HUES6 (cell line): ENCODE data around the gene COQ8B.
"Not testable (repeated sequence)": the region's sequence is repeated elsewhere in the genome, so short reads cannot be mapped to it uniquely, and the experiment has no call there.

Source experiments
- H3K27ac ChIP-seq: 2 replicates; pipeline ENCODE4 v1.7.0; 2013; ENCODE audit warnings: low read depth, mild to moderate bottlenecking, low read length, inconsistent platforms
- H3K27me3 ChIP-seq: 2 replicates; pipeline ENCODE4 v1.6.1; 2013; ENCODE audit warnings: low read length; ENCODE audit not compliant: control insufficient read depth, insufficient read depth
- H3K36me3 ChIP-seq: 2 replicates; pipeline ENCODE4 v1.6.1; 2013; ENCODE audit warnings: low read length; ENCODE audit not compliant: control insufficient read depth, insufficient read depth
- H3K4me1 ChIP-seq: 2 replicates; pipeline ENCODE4 v1.6.1; 2013; ENCODE audit warnings: low read length; ENCODE audit not compliant: control insufficient read depth, insufficient read depth
- H3K4me3 ChIP-seq: 2 replicates; pipeline ENCODE4 v1.5.1; 2013; ENCODE audit warnings: low read depth, low read length
- H3K9ac ChIP-seq: one replicate; pipeline ENCODE4 v1.6.1; 2013; ENCODE audit warnings: mild to moderate bottlenecking, low read length
- H3K9me3 ChIP-seq: 2 replicates; pipeline ENCODE4 v1.6.1; 2013; ENCODE audit warnings: low read depth, low read length; ENCODE audit not compliant: control insufficient read depth, insufficient read depth

Gene COQ8B

DNA sequence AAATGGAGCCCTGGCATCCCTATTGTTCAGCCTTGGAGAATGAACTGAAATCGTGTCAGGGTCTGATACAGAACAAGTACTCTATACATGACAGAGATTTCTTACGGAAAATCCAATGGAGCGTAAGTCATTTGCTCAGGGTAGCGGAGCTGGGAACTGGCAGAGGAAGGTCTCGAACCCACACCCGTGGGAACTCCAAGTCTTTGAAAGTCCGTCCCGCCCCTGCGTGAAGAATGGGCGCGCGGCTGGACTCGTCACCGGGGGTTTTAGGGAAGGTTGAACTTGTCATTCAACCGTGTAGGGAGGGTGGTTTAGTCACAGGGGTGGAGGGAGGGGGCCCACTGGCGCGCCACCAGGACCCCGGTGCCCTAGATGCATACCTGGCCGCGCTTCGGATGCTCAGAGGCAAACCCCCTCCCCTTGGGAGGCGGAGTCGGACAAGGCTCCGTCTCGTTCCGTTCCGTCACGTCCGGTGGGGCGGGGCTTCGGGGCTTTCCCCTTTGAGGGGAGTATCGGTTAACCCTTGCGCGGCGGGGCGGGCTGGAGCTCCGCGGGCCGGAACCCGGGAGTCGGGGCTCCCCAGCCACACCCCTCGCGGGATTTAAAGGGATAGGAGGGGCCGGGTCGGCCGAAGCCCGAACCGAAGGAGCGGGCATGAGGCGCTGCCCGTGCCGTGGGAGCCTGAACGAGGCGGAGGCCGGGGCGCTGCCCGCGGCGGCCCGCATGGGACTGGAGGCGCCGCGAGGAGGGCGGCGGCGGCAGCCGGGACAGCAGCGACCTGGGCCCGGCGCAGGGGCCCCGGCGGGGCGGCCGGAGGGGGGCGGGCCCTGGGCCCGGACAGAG lies at the start of gene COQ8B, which contains the start of gene ITPKC:
Gene COQ8B (minus strand): TSS at position 405 of the 843 bp plus-strand sequence. CDS start 2,254 bp downstream, outside the sequence.
Gene ITPKC (plus strand): TSS at position 631 of the 843 bp plus-strand sequence. CDS start 24 bp downstream, at position 655.
- no peaks in the 10 kb centered on the region for H3K9me3 ChIP-seq
- H3K4me3 ChIP-seq, result peak within 1 kb of the TSS; percentile 89
- H3K27me3 ChIP-seq, result no peaks in the 10 kb centered on the region
- peaks cover 17% of the 10 kb centered on the region for H3K4me1 ChIP-seq
- peak within 1 kb of the TSS; percentile 84; the same call in 1 of the 2 replicates for H3K27ac ChIP-seq
- H3K36me3 ChIP-seq, result peaks cover 20% of the 10 kb centered on the region
- H3K9ac ChIP-seq, result peak within 1 kb of the TSS; percentile 87

DNA sequence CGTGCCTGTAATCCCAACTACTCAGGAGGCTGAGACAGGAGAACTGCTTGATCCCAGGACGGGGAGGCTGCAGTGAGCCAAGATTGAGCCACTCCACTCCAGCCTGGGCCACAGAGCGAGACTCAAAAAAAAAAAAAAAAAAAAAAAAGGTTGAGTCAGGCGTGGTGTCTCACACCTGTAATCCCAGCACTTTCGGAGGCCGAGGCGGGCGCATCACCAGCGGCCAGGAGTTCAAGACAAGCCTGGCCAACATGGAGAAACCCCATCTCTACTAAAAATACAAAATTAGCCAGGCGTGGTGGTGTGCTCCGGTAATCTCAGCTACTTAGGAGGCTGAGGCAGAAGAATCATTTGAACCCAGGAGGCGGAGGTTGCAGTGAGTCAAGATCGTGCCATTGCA lies 49.7 kb upstream of the COQ8B start:
- not testable (repeated sequence) for H3K9me3 ChIP-seq, H3K27me3 ChIP-seq, H3K4me3 ChIP-seq, H3K9ac ChIP-seq, H3K4me1 ChIP-seq, H3K27ac ChIP-seq
- peaks cover 49% of the 10 kb centered on the region for H3K36me3 ChIP-seq

GRCh38 chr19:40763963-40764362 lies 47.3 kb upstream of the COQ8B start:
- Histone ChIP-seq H3K4me1 (no peaks in the 10 kb centered on the region), H3K9ac (no peak overlapping the region), H3K9me3 (no peaks in the 10 kb centered on the region), H3K36me3 (peaks cover 73% of the 10 kb centered on the region), H3K4me3 (no peak overlapping the region), H3K27ac (no peak overlapping the region), H3K27me3 (no peaks in the 10 kb centered on the region)

- H3K36me3 ChIP-seq, result peaks cover 77% of the 10 kb centered on the region
- H3K27ac ChIP-seq, result no peak overlapping the region
Measured at GRCh38 chr19:40763526-40763925, 46.8 kb upstream of the COQ8B start.

DNA sequence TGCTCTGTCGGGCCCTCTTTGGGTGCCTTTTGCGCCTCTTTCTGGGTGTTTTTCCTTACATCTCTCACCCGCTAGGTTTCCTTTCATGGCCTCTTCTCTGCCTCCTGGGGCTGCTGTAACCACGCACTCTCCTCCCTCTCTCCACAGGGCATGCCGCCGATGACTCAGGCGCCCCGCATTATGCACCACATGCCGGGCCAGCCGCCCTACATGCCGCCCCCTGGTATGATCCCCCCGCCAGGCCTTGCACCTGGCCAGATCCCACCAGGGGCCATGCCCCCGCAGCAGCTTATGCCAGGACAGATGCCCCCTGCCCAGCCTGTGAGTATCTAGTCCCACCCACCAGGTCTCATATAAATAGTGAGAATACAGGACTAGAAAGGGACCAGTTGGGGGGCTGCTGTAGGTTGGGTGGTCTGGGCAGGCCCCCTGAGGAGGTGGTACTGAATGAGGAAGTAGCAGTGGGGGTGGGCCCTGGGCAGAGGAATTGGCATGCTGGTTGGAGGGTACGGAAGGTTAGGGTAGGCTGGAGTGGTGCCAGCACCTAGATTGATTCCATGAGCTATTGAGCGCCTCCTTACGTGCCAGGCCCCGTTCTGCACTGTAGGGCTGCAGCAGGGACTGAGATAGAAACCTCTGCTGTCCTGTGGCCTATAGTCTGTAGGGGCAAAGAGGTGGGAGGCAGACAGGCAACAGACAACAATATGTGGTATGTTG lies 46.2 kb upstream of the COQ8B start:
- H3K9ac ChIP-seq, result no peak overlapping the region
- no peaks in the 10 kb centered on the region for H3K27me3 ChIP-seq
- no peaks in the 10 kb centered on the region for H3K4me1 ChIP-seq
- H3K36me3 ChIP-seq, result peaks cover 83% of the 10 kb centered on the region
- H3K27ac ChIP-seq, result no peak overlapping the region
- no peaks in the 10 kb centered on the region for H3K9me3 ChIP-seq
- no peak overlapping the region for H3K4me3 ChIP-seq

More at GRCh38 chr19:40763526-40763925, 46.8 kb upstream of the COQ8B start:
- no peaks in the 10 kb centered on the region for H3K9me3 ChIP-seq
- H3K27me3 ChIP-seq, result no peaks in the 10 kb centered on the region
- no peak overlapping the region for H3K4me3 ChIP-seq
- H3K9ac ChIP-seq, result no peak overlapping the region
- no peaks in the 10 kb centered on the region for H3K4me1 ChIP-seq

DNA sequence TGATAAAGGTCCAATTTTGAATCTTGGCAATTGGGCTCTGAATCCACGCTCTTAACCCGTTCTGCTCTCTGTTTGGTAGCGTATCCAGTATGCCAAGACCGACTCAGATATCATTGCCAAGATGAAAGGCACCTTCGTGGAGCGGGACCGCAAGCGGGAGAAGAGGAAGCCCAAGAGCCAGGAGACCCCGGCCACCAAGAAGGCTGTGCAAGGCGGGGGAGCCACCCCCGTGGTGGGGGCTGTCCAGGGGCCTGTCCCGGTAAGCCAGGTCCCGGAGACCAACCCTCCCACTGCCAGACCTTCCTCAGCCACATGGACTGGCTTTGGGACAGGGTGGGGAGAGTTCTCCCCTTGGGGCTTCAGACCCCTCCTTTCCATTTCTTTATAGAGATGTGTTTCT lies 42.7 kb upstream of the COQ8B start:
- Histone ChIP-seq H3K4me1 (peaks cover 4% of the 10 kb centered on the region; the same call in 1 of the 2 replicates), H3K4me3 (no peak overlapping the region), H3K36me3 (peaks cover 96% of the 10 kb centered on the region), H3K9me3 (no peaks in the 10 kb centered on the region), H3K27me3 (no peaks in the 10 kb centered on the region), H3K27ac (no peak overlapping the region), H3K9ac (no peak overlapping the region)

- Histone ChIP-seq H3K4me1 (peaks cover 8% of the 10 kb centered on the region; the same call in 1 of the 2 replicates), H3K9ac (no peak overlapping the region), H3K9me3 (no peaks in the 10 kb centered on the region), H3K27me3 (no peaks in the 10 kb centered on the region), H3K27ac (no peak overlapping the region), H3K36me3 (peaks cover 92% of the 10 kb centered on the region), H3K4me3 (no peak overlapping the region)
Measured at GRCh38 chr19:40758491-40758890, 41.8 kb upstream of the COQ8B start.

DNA sequence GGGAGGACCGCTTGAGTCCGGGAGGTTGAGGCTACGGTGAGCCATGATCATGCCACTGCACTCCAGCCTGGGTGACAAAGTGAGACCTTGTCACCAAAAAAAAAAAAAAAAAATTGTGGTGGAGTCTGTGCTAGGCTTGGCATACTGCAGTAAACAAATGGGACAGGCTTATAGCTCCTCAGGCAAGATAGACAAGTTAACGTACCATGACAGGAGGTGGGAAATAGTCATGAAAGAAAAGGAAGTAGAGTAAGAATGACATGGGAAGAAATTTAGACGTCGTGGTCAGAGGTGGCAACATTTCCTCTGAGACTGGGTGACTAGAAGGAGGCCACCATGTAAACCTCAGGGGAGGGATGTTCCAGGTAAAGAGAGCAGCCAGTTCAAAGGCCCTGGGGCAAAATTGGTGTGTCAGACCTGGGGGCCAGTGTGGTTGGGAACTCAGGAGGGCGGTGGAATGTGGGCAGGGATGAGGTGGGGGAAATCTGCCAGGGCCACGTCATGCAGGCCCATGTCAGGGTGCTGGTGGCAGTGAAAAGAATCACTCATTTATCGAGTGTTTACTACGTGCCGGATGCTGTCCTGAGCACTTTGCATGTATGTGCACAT lies 39.9 kb upstream of the COQ8B start:
- Histone ChIP-seq H3K36me3 (peaks cover 82% of the 10 kb centered on the region), H3K4me3 (no peak overlapping the region), H3K4me1 (peaks cover 12% of the 10 kb centered on the region; the same call in 1 of the 2 replicates), H3K9ac (no peak overlapping the region), H3K27ac (no peak overlapping the region), H3K9me3 (no peaks in the 10 kb centered on the region), H3K27me3 (no peaks in the 10 kb centered on the region)

DNA sequence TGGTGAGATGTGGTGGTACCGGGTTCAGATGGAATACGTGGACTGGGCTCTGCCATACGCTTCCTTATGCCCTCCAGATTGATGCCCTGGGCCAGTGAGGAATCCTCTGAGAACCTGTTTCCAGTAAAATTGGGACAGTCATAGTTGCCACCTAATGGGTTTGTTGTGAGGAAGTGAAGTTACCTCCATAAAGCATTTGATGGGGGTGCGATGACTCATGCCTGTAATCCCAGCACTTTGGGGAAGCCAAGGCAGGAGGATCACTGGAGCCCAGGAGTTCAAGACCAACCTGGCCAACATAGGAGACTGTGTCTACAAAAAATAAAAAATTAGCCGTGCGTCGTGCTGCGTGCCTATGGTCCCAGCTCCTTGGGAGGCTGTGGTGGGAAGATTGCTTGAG lies 39.1 kb upstream of the COQ8B start:
- H3K9ac ChIP-seq, result no peak overlapping the region
- no peak overlapping the region for H3K4me3 ChIP-seq
- H3K4me1 ChIP-seq, result peaks cover 12% of the 10 kb centered on the region; the same call in 1 of the 2 replicates
- no peaks in the 10 kb centered on the region for H3K9me3 ChIP-seq
- H3K27me3 ChIP-seq, result no peaks in the 10 kb centered on the region
- H3K36me3 ChIP-seq, result peaks cover 77% of the 10 kb centered on the region
- H3K27ac ChIP-seq, result no peak overlapping the region

DNA sequence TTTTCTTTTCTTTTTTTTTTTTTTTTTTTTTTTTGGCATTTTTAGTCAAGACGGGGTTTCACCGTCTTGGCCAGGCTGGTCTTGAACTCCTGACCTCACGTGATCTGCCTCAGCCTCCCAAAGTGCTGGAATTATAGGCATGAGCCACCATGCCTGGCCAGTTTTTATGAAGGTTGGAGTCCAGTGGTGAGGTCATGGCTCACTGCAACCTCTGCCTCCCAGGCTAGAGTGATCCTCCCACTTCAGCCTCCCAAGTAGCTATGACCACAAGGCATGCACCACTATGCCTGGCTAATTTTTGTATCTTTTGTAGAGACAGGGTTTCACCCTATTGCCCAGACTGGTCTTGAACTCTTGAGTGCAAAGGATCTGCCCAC lies 38.5 kb upstream of the COQ8B start:
- no peak overlapping the region for H3K27ac ChIP-seq
- no peaks in the 10 kb centered on the region for H3K9me3 ChIP-seq
- no peak overlapping the region for H3K9ac ChIP-seq
- no peak overlapping the region for H3K4me3 ChIP-seq
- H3K36me3 ChIP-seq, result peaks cover 72% of the 10 kb centered on the region
- peaks cover 12% of the 10 kb centered on the region; the same call in 1 of the 2 replicates for H3K4me1 ChIP-seq
- no peaks in the 10 kb centered on the region for H3K27me3 ChIP-seq
